GM10248 (cell line): ENCODE measurements around the gene IL1RAPL1.

Experiments
- CTCF ChIA-PET: fragments of 300-600 bp; sonication (Branson Sonifier 250); formaldehyde crosslinking; extraction: SDS; loops from one replicate; lab custom pipeline; 2021; ENCODE audit warnings: antibody characterized with exemption; lab: Yijun Ruan, JAX
- POLR2A ChIA-PET: fragments of 350-650 bp; sonication (Branson Sonifier 250); formaldehyde crosslinking; extraction: SDS; loops from one replicate; lab custom pipeline; 2020; ENCODE audit warnings: antibody characterized with exemption; lab: Yijun Ruan, JAX
- DNase-seq: peaks from one replicate; pipeline ENCODE4 v3.0.0; 2012; ENCODE audit errors: extremely low spot score
- CTCF ChIP-seq: IDR thresholded peaks from 2 replicates; pipeline ENCODE4 v1.5.1; 2012; ENCODE audit warnings: mild to moderate bottlenecking, low read depth; ENCODE audit errors: extremely low read depth, missing control alignments, control extremely low read depth

IL1RAPL1 gene

GRCh38 chrX:29834764-29835163, 1247.5 kb downstream of the IL1RAPL1 start:
- DNase-seq = no peak
- TF ChIP-seq CTCF = no peak
- ChIA-PET POLR2A (no interaction called here), CTCF (no interaction called here)

- ChIA-PET CTCF (no interaction called here), POLR2A (no interaction called here)
- no peak for TF ChIP-seq CTCF
Measured at GRCh38 chrX:29841750-29842149, 1254.5 kb downstream of the IL1RAPL1 start.

GRCh38 chrX:29842552-29842951, 1255.3 kb downstream of the IL1RAPL1 start:
- POLR2A ChIA-PET = no interaction called here
- CTCF ChIA-PET = no interaction called here
- no peak for DNase-seq
- TF ChIP-seq CTCF = no peak

More at GRCh38 chrX:29841750-29842149, 1254.5 kb downstream of the IL1RAPL1 start:
- no peak for DNase-seq

- POLR2A ChIA-PET = no interaction called here
- TF ChIP-seq CTCF = no peak
- DNase-seq = no peak
- CTCF ChIA-PET = no interaction called here
Measured at GRCh38 chrX:29851857-29852605, 1264.8 kb downstream of the IL1RAPL1 start.

GRCh38 chrX:29852767-29853166, 1265.5 kb downstream of the IL1RAPL1 start:
- DNase-seq = no peak
- ChIA-PET POLR2A (no interaction called here), CTCF (no interaction called here)
- no peak for TF ChIP-seq CTCF

- ChIA-PET POLR2A (no interaction called here), CTCF (no interaction called here)
- DNase-seq = no peak
Measured at GRCh38 chrX:29858714-29859113, 1271.5 kb downstream of the IL1RAPL1 start.

More at GRCh38 chrX:29858714-29859113, 1271.5 kb downstream of the IL1RAPL1 start:
- TF ChIP-seq CTCF = no peak
